DMS53 (cell line): Measurements from ENCODE around the gene IBA57.
"Not testable (repeated sequence)": the region's sequence is repeated elsewhere in the genome, so short reads cannot be mapped to it uniquely, and the experiment has no call there.

Experiments
- DNase-seq: peaks from one replicate; lab custom pipeline; 2025; lab: John Stamatoyannopoulos, UW

The IBA57 gene

GRCh38 chr1:228172591-228173527, 7.3 kb downstream of the IBA57 start:
- DNase-seq, result no peak

GRCh38 chr1:228173528-228174481, 8.2 kb downstream of the IBA57 start:
- peak; percentile 68 for DNase-seq

GRCh38 chr1:228174482-228175315, 9.1 kb downstream of the IBA57 start:
- DNase-seq, result peak; percentile 49

- no peak for DNase-seq
Observed at GRCh38 chr1:228175316-228176023, 9.9 kb downstream of the IBA57 start.

GRCh38 chr1:228176024-228176395, 10.4 kb downstream of the IBA57 start:
- DNase-seq, result no peak

- no peak for DNase-seq
Observed at GRCh38 chr1:228176461-228177182, 11.0 kb downstream of the IBA57 start.

- DNase-seq, result no peak
Observed at GRCh38 chr1:228177183-228177475, 11.5 kb downstream of the IBA57 start.

- DNase-seq, result no peak
Observed at GRCh38 chr1:228177721-228178710, 12.4 kb downstream of the IBA57 start.

GRCh38 chr1:228178737-228179684, 13.4 kb downstream of the IBA57 start:
- DNase-seq, result no peak

- no peak for DNase-seq
Observed at GRCh38 chr1:228180271-228180958, 14.8 kb downstream of the IBA57 start.

- no peak for DNase-seq
Observed at GRCh38 chr1:228180959-228181644, 15.5 kb downstream of the IBA57 start.

- no peak for DNase-seq
Observed at GRCh38 chr1:228181645-228182034, 16.0 kb downstream of the IBA57 start.

- DNase-seq, result no peak
Observed at GRCh38 chr1:228182296-228183030, 16.9 kb downstream of the IBA57 start.

- DNase-seq, result no peak
Observed at GRCh38 chr1:228184152-228184551, 18.5 kb downstream of the IBA57 start.

GRCh38 chr1:228185641-228185965, 20.0 kb downstream of the IBA57 start:
- no peak for DNase-seq

GRCh38 chr1:228188249-228188648, 22.6 kb downstream of the IBA57 start:
- not testable (repeated sequence) for DNase-seq

- no peak for DNase-seq
Observed at GRCh38 chr1:228190182-228190581, 24.6 kb downstream of the IBA57 start.
